Stimulated activated CD4-positive, alpha-beta T cell treated with anti-CD3 and anti-CD28 coated beads, Interleukin-4, amount 100 ng/mL, for 4 hours (primary cell): Measurements from ENCODE around the gene B4GALNT4.
"Not testable (repeated sequence)": the region's sequence is repeated elsewhere in the genome, so short reads cannot be mapped to it uniquely, and the experiment has no call there.

Experiments used
- DNase-seq, 2 experiments: peaks; one replicate each; pipeline ENCODE4 v3.0.0-alpha.2; 2020

The B4GALNT4 gene

DNA sequence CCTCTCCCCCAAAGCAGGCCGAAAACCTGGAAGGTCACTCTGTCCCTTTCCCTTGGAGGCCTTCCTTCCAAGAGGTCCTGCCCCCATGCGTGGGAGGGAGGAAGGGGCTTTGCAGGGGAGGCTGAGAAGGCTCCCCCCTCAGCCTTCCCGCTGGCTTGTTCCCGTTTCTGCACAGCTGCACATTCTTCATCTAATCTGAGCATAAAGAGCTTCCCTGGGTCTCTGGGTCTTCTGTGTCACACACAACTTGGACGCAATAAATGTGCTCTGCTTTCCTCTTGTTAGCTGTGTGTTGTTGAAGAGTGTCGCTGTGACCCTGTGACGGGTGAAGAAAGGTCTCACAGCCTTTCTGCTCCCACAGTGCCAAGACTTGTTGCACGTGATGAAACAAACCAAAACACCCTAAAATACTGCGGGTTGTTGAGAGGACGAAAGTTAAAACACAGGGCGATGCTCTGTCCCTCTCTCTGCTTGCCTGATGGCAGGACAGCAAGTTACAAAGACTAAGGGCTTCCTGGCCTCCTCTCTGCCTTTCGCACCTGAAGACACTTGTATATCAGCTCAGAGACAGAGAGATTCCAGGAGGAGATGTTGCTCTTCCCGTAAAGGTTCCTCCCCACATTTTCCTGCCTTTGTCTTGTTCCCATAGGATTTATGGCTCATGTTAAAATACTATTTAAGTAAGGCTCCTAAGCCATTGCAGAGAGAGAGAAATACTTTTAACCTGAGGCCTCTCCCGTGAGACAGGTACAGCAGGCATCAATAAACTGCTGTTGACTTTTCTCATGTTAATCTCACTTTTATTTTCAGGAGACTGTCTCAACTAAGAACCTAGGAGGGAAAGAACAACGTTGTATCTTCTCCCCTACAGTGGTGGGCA lies 33.3 kb upstream of the B4GALNT4 start:
- no peak for DNase-seq

GRCh38 chr11:336659-337198 lies 32.6 kb upstream of the B4GALNT4 start:
- DNase-seq = no peak

GRCh38 chr11:337711-338110 lies 31.6 kb upstream of the B4GALNT4 start:
- DNase-seq = no peak

- no peak for DNase-seq
These were observed 29.3 kb upstream of the B4GALNT4 start for GRCh38 chr11:339963-340362.

DNA sequence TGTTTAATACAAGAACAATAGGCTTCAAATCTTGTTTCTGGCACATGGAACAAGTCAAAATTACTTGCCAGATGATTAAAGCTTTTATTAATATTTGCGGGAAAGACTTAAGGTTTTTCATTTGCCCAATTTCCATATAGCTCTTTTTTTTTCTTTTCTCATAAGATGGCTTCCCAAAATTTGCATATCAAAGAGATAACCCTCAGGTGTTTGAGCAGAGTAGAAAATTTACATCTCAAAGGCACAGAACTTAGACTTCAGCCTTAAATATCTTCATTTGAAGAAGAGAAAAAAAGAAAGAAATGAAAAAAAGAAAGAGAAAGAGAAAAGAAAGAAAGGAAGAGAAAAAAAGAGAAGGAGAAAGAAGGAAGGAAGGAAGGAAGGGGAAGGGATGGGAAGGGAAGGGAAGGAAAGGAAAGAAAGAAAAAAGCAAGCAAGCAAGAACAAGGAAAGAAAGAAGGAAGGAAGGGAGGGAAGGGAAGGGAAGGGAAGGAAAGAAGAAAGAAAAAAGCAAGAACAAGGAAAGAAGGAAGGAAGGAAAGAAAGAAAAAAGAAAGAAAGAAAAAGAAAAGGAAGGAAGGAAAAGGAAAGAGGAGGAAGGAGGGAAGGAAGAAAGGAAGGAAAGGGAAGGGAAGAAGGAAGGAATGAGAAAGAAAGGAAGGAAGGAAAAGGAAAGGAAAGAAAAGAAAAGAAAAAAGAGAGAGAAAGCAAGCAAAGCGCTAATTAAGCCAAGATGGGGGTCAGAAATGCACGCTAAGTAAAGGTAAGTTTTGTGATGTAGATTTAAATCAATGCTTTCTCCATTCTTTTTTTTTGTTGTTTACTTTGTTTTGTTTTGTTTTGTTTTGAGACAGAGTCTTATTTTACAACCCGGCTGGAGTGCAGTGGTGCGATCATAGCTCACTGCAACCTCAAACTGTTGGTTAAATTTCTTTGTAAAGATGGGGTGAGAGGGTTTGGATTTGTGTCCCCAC lies 28.5 kb upstream of the B4GALNT4 start:
- DNase-seq = no peak

DNA sequence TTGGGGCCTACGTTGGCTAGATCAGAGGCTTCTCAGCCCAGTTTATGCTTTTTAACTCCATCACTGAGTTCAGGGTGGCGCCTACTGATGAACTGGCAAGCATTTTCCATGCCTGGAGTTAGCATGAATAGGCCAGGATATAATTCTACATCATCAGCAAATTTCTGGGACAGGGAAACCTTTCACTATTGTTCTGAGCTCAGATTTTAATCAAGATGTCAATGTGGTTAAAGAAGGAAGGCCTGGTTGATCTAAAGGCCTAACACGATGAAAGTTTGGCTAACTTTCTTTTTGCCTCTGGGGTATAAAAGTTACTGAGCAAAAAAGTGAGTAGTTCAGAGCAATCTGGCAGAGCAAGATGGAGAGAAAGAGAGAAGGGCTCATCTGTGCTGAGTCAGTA lies 27.0 kb upstream of the B4GALNT4 start:
- DNase-seq = no peak

- no peak for DNase-seq
These were observed 24.3 kb upstream of the B4GALNT4 start for GRCh38 chr11:344836-345578.

DNA sequence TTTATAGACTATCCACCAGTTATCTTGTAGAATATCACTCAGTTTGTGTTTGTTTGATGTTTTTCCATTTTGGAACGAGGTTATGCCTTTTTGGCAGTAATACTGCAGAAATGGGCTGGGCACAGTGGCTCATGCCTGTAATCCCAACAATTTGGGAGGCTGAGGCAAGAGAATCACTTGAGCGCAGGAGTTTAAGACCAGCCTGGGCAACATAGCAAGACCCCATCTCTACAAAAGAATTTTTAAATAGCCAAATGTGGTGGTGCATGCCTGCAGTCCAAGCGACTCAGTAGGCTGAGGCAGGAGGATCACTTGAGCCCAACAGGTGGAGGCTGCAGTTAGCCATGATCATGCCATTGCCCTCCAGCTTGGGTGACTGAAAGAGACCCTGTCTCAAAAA lies 22.8 kb upstream of the B4GALNT4 start:
- no peak for DNase-seq

- DNase-seq = not testable (repeated sequence)
These were observed 19.9 kb upstream of the B4GALNT4 start for GRCh38 chr11:349270-349954.

- DNase-seq = not testable (repeated sequence)
These were observed 19.1 kb upstream of the B4GALNT4 start for GRCh38 chr11:350033-350722.

DNA sequence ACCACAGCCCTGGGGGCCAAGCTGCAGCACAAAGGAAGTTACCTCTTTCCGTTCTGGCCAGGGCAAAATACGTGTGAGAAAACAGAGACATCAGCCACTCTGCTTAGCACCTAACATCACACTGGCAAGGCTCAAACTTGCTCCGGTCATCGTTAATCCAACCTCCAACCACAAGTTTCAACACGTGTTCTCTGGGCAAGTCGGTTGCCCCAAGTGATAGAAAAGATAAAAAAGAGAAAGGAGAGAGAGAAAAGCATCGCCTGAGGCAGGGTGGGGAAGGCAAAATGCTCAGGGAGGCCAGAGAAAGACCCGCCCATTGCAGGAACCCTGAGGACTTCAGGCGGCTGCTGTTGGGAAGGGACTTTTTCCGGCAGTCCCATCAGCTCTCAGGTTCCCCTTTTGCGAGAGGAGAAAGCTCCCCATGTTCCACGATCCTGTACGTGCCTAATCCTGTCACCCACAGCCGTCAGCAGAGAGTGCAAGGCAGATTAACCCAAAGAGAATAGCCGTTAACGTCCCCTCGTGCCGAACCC lies 18.5 kb upstream of the B4GALNT4 start:
- no peak for DNase-seq

DNA sequence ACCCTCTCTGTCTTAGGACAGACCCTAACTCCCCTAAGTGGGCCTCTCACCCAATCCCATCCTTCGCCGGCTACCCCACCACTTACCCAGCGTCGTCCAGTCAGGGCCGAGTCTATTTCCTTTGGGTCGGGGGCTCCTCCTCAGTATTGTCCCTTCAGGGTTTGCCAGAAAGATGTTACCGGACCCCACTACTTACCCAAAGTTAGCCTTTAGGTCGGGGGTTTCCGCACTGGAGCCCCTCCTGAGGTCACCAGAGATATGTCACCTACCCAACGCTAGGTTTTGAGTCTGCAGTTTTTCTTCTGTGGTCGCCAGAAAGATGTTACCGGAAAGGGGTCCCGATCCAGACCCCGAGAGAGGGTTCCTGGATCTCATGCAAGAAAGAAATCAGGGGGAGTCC lies 17.9 kb upstream of the B4GALNT4 start:
- DNase-seq = no peak

DNA sequence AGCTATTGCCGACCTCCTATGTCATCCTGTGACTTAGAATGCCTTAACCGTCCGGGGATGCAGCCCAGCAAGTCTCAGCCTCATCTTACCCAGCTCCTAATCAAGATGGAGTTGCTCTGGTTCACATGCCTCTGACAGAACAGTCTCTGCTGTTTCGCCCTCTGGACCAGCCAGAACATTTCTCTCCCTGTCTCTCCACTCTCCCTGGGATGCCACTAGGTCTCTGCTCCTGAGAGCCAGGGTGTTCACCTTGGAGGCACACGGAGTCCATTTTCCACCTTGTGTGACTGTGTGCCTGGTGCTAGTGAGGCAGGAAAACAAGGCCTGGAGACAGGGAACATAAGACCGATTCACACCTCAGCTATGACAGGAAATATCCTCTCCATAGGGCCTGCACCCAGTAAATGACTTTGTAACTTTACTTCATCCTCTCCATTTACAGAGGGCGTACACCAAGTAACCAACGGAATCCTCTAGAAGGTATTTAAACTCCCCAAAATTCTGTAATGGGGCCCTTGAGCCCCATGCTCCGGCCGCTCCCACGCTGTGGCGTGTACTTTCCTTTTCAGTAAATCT lies 16.8 kb upstream of the B4GALNT4 start:
- no peak for DNase-seq

- no peak for DNase-seq
These were observed 16.0 kb upstream of the B4GALNT4 start for GRCh38 chr11:353179-353873.

GRCh38 chr11:355581-356458 lies 13.5 kb upstream of the B4GALNT4 start:
- DNase-seq = peak; percentile 87 to 92

DNA sequence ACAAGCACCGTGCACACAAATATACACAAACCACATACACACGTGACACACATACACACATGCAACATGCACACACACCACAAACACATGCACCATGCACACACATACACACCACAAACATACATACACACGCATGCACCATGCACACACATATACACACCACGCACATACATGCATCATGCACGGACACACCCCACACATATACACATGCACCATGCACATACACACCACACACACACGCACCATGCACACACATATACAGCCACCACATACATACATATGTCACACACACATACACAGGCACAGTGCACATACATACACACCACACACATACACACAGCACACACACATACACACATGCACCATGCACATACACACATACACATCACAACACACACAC lies 12.7 kb upstream of the B4GALNT4 start:
- DNase-seq = no peak

- DNase-seq = no peak
These were observed 11.7 kb upstream of the B4GALNT4 start for GRCh38 chr11:357582-357981.

- DNase-seq = no peak
These were observed 11.0 kb upstream of the B4GALNT4 start for GRCh38 chr11:358129-358800.
